Pancreas (tissue), 10 donors: ENCODE results near the gene PPP1R14B. TPM values are rescaled to one million over a fixed set of nuclear protein-coding genes. Genes with fewer than 3 reads are reported as not detected.
A peak's percentile ranks its signal among the peaks of the same experiment; 100 is the strongest.

Experiments
- ATAC-seq, 4 donors: fragments of 200-7000 bp; cut with Tn5 transposase; one replicate each; pipeline versions ENCODE4 v1.8.0 to v1.9.1; 2020; ENCODE audit warnings: mild to moderate bottlenecking in 4 of 4, moderate library complexity in 4 of 4
- DNase-seq, 6 donors: peaks; one replicate each; pipeline ENCODE4 v3.0.0-alpha.2; 2020
- FAIRE-seq: peaks from 2 replicates; lab custom pipeline; 2012; peaks lifted over from hg19 to GRCh38; lab: Jason Lieb, UNC
- H3K27ac ChIP-seq, 4 donors: fragments of 200-600 bp; sonication (generic); 1 replicate in 3 of 4; 2 replicates in 1 of 4; pipeline versions ENCODE4 v1.5.0 to v1.8.0; 2020
- H3K27me3 ChIP-seq, 4 donors: fragments of 200-600 bp; one replicate each; pipeline ENCODE4 v1.8.0; 2021
- H3K36me3 ChIP-seq, 3 donors: fragments of 200-600 bp; sonication (generic) in 1 of 3; one replicate each; pipeline versions ENCODE4 v1.5.0 to v1.8.0; 2020 to 2021
- H3K4me1 ChIP-seq, 3 donors: fragments of 200-600 bp; one replicate each; pipeline ENCODE4 v1.8.0; 2021
- H3K4me3 ChIP-seq, 4 donors: fragments of 200-600 bp; sonication (generic) in 2 of 4; one replicate each; pipeline versions ENCODE4 v1.5.0 to v1.8.0; 2020 to 2021
- H3K9me3 ChIP-seq, 4 donors: fragments of 200-600 bp; one replicate each; pipeline ENCODE4 v1.8.0; 2021
- CTCF ChIP-seq, 4 donors: fragments of 200-600 bp; sonication (generic) in 3 of 4; IDR thresholded peaks; one replicate each; pipeline versions ENCODE4 v1.5.0 to v1.8.0; 2021; ENCODE audit warnings: antibody characterized with exemption in 4 of 4
- WGBS, 2 donors: extraction: QIAGEN DNeasy Blood & Tissue Kit; methylation state at CpG; one replicate each; pipeline ENCODE4 v1.1.7; 2013; 5-methylcytosine and 5-hydroxymethylcytosine counted together
- intact Hi-C, 3 donors: fragments of 100-400 bp; cut with DNase I; formaldehyde crosslinking; loops; one replicate each; pipeline versions ENCODE4 v1.11.1 to v1.14.2; 2022
- polyA plus RNA-seq, 2 donors: library from polyadenylated mRNA; stranded (reverse); fragments of 200-250 nt; gene quantifications; one replicate each; pipeline ENCODE4 v1.2.3, GENCODE V29; 2013
- total RNA-seq, 6 donors: library from RNA; stranded (reverse); fragmentation: NEBNext Ultra II Directional in 4 of 6; extraction: Animal tissue kit (Norgen Biotek cat#: 25700) in 4 of 6; gene quantifications; one replicate each; pipeline versions ENCODE4 v1.2.1 to v1.2.4, GENCODE V29; 2021 to 2023
- donor health status: healthy with polysubstance abuse.
- donor health status: DM: no; HTN: no; CAD: no; lungs with moderate emphysema.
- donor health status: DM: no; HTN: no; CAD: no.
- donor health status: control.
- donor health status: control.
- donor health status: Bipolar disorder and iron deficiency.
- donor health status: DM: yes; HTN: yes; CAD: no.
- donor health status: DM: no; HTN: no; CAD: no.
- donor health status: DM: no; HTN: no; CAD: no.
- donor health status: DM: yes; HTN: yes; CAD: no.

The PPP1R14B gene
- total and polyA plus RNA-seq, 8 donors = 81.6 to 180 (median 119) TPM

DNA sequence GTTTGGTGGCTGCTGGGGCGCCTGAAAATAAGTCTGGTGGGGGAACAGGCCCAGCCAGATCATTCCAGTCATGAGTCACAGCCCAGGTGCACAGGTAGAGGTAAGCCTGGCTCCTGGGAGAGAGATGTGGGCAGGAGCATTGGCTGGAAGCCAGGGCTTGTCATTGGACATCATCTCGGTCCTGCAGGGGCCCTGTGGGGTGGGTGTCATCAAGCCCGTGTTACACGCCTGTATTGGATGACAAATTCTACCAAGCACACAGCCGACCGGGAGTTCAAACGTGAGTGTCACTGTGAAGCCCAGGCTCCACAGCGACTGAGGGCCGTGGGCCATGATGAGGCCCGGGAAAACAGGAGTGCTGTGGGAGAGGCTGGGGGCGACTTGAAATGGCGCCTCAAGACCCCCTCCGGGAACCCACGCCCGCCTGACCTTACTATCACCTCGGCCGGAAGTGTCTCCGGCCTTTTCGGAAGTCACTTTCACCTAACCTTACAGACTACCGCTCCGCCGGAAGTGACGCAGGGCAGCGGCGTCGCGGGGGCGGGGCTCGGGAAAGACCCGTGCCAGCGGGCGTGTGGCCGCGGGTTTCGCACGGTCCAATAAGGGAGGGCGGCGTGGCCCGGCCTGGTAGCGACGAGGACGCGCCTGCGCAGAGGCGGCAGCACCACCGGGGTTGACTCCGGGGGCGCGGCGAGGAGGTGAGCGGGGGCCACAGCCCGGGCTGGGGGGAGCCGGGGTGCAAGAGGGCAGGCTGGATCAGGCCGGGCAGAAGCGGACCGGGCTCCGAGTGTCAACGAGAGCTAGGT, 6.1 kb downstream of the PPP1R14B start, which contains the start of gene FKBP2:
FKBP2 (plus strand) TSS at position 661 of the 806 bp plus-strand sequence. CDS start 1,293 bp downstream, outside the sequence.
- TF ChIP-seq CTCF (IDR thresholded peaks at IDR 0.05) = no peak
- 0 to 1% methylated on average over 58 of the region's 58 CpGs for WGBS, 2 donors
- Histone ChIP-seq H3K36me3 (no peaks in the 10 kb centered on the region), H3K4me3 (peak within 1 kb of the TSS; percentile 78 to 91 (median 80)), H3K9me3 (no peaks in the 10 kb centered on the region), H3K27ac (peak within 1 kb of the TSS; percentile 97 to 100 (median 98)), H3K27me3 (no peaks in the 10 kb centered on the region), H3K4me1 (peaks cover 29 to 55% (median 46%) of the 10 kb centered on the region in 3 donors)
- intact Hi-C loops = no loop called here
- peak; percentile 97 to 99 (median 99) for DNase-seq
- ATAC-seq = peak; percentile 56 to 74 (median 66)
- FAIRE-seq = no peak

GRCh38 chr11:64239662-64240434, 6.9 kb downstream of the PPP1R14B start:
- intact Hi-C loops = no loop called here
- H3K27ac ChIP-seq = peak overlapping the region; percentile 97 to 100 (median 98)
- H3K9me3 ChIP-seq = no peaks in the 10 kb centered on the region
- no peak for FAIRE-seq
- DNase-seq = peak in 1 of 6 donors; percentile 49
- H3K27me3 ChIP-seq = no peaks in the 10 kb centered on the region
- WGBS, 2 donors = 71% methylated on average over 11 of the region's 11 CpGs
- TF ChIP-seq CTCF (IDR thresholded peaks at IDR 0.05) = no peak
- peak overlapping the region in 2 of 4 donors; percentile 78 for H3K4me3 ChIP-seq
- H3K36me3 ChIP-seq = no peaks in the 10 kb centered on the region
- no peak for ATAC-seq
- H3K4me1 ChIP-seq = peaks cover 29 to 57% (median 51%) of the 10 kb centered on the region in 3 donors

DNA sequence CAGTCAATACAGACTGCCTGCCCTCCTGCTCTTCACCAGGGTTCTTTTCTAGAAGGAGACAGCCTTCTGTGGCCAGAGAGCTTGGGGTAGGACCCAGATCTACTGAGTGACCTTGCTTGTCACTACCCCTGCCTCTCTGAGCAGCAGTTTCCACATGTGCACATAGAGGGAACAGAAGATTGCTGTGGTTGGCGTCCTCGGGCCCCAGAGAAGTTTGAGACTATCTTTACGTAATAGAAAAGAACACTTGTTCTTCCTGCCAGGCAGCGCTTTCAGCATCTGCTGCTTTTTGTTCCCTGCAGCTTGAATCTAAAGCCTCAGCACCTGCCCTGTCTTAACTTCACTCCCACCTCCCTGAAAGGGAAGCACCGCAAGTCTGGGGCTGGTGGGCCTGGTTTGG, 7.7 kb downstream of the PPP1R14B start:
- Histone ChIP-seq H3K9me3 (no peaks in the 10 kb centered on the region), H3K27ac (peak overlapping the region in 3 of 4 donors; percentile 97 to 100 (median 97)), H3K36me3 (no peaks in the 10 kb centered on the region), H3K27me3 (no peaks in the 10 kb centered on the region), H3K4me3 (no peak overlapping the region), H3K4me1 (peaks cover 29 to 55% (median 51%) of the 10 kb centered on the region in 3 donors)
- DNase-seq (peak in 2 of 6 donors; percentile 24 to 38), FAIRE-seq (no peak), ATAC-seq (no peak)
- intact Hi-C loops = no loop called here
- 55 to 59% methylated on average over 5 of the region's 5 CpGs for WGBS, 2 donors
- TF ChIP-seq CTCF (IDR thresholded peaks at IDR 0.05) = no peak

- Histone ChIP-seq H3K9me3 (no peaks in the 10 kb centered on the region), H3K4me3 (no peak overlapping the region), H3K27me3 (no peaks in the 10 kb centered on the region), H3K4me1 (peaks cover 29 to 51% (median 46%) of the 10 kb centered on the region in 3 donors), H3K36me3 (no peaks in the 10 kb centered on the region), H3K27ac (peak overlapping the region; percentile 46 to 100 (median 97))
- FAIRE-seq = no peak
- TF ChIP-seq CTCF (IDR thresholded peaks at IDR 0.05) = no peak
- WGBS, 2 donors = 46 to 51% methylated on average over 9 of the region's 9 CpGs
- ATAC-seq = no peak
- peak in 3 of 6 donors; percentile 36 to 79 (median 43) for DNase-seq
- intact Hi-C loops = no loop called here
Observed at GRCh38 chr11:64238076-64238475, 8.7 kb downstream of the PPP1R14B start.
